IMR-90 (cell line): ENCODE results near the gene SGSM2. TPM values are rescaled to one million over a fixed set of nuclear protein-coding genes. Genes with fewer than 3 reads are reported as not detected.

Experiments used
- ATAC-seq: fragments of 200-7000 bp; cut with Tn5 transposase; 2 replicates; pipeline ENCODE4 v1.9.1; 2020; ENCODE audit warnings: low read depth, mild to moderate bottlenecking, moderate library complexity
- BruUV-seq: library from RNA; stranded (reverse); fragments of 400-500 nt; replicated peaks from 2 replicates; lab custom pipeline; 2021; lab: Mats Ljungman, UMichigan
- CTCF ChIA-PET: fragments of 300-600 bp; formaldehyde crosslinking; extraction: SDS; loops from one replicate; lab custom pipeline; 2021; ENCODE audit warnings: antibody characterized with exemption; lab: Yijun Ruan, JAX
- POLR2A ChIA-PET: fragments of 300-600 bp; sonication (Branson Sonifier 250); formaldehyde crosslinking; loops from one replicate; lab custom pipeline; 2022; ENCODE audit warnings: antibody characterized with exemption; ENCODE audit not compliant: unreplicated experiment; lab: Charles Lee
- DNase-seq: peaks from one replicate; pipeline ENCODE4 v3.0.0; 2013
- H2AFZ ChIP-seq: replicated peaks from 2 replicates; pipeline ENCODE3; 2013; ENCODE audit warnings: low read length, mild to moderate bottlenecking; ENCODE audit not compliant: poor library complexity
- H2AK5ac ChIP-seq: 2 replicates; pipeline ENCODE4 v1.6.1; 2013; ENCODE audit warnings: low read depth, low read length, inconsistent platforms
- H2AK9ac ChIP-seq: replicated peaks from 2 replicates; pipeline ENCODE3; 2013; ENCODE audit warnings: mild to moderate bottlenecking, low read depth, low read length, moderate library complexity; ENCODE audit not compliant: poor library complexity
- H2BK120ac ChIP-seq: 2 replicates; pipeline ENCODE4 v1.6.1; 2013; ENCODE audit warnings: low read depth, low read length, inconsistent platforms
- H2BK15ac ChIP-seq: 3 replicates; pipeline ENCODE4 v1.6.1; 2013; ENCODE audit warnings: low read depth, low read length, inconsistent platforms
- H2BK20ac ChIP-seq: 2 replicates; pipeline ENCODE4 v1.6.1; 2013; ENCODE audit warnings: low read depth, mild to moderate bottlenecking, inconsistent platforms, low read length, moderate library complexity
- H2BK5ac ChIP-seq: 2 replicates; pipeline ENCODE4 v1.6.1; 2013; ENCODE audit warnings: mild to moderate bottlenecking, low read depth, low read length, inconsistent platforms; ENCODE audit not compliant: poor library complexity, severe bottlenecking
- H3K14ac ChIP-seq: replicated peaks from 2 replicates; pipeline ENCODE4 v1.6.1; 2013; ENCODE audit warnings: low read depth, low read length, inconsistent platforms
- H3K18ac ChIP-seq: 2 replicates; pipeline ENCODE4 v1.6.1; 2013; ENCODE audit warnings: low read depth, low read length, control low read depth
- H3K23ac ChIP-seq: 2 replicates; pipeline ENCODE4 v1.6.1; 2013; ENCODE audit warnings: low read depth, low read length, inconsistent platforms
- H3K27ac ChIP-seq: 2 replicates; pipeline ENCODE4 v1.5.1; 2013; ENCODE audit warnings: mild to moderate bottlenecking, control low read depth, low read length; ENCODE audit not compliant: insufficient read depth
- H3K27me3 ChIP-seq: 2 replicates; pipeline ENCODE4 v1.6.1; 2013; ENCODE audit warnings: low read length; ENCODE audit not compliant: control insufficient read depth, insufficient read depth
- H3K36me3 ChIP-seq: 2 replicates; pipeline ENCODE4 v1.6.1; 2013; ENCODE audit warnings: low read length, mixed read lengths; ENCODE audit not compliant: control insufficient read depth, insufficient read depth
- H3K4ac ChIP-seq: 2 replicates; pipeline ENCODE4 v1.6.1; 2013; ENCODE audit warnings: low read depth, low read length, inconsistent platforms
- H3K4me1 ChIP-seq: 2 replicates; pipeline ENCODE4 v1.6.1; 2013; ENCODE audit warnings: low read length, mixed read lengths; ENCODE audit not compliant: control insufficient read depth, insufficient read depth
- H3K4me2 ChIP-seq: 2 replicates; pipeline ENCODE4 v1.6.1; 2013; ENCODE audit warnings: low read depth, mild to moderate bottlenecking, control low read depth, low read length, moderate library complexity
- H3K4me3 ChIP-seq: 2 replicates; pipeline ENCODE4 v1.5.1; 2013; ENCODE audit warnings: low read depth, mild to moderate bottlenecking, control low read depth, low read length, moderate library complexity; ENCODE audit not compliant: insufficient read depth
- H3K56ac ChIP-seq: 2 replicates; pipeline ENCODE4 v1.6.1; 2013; ENCODE audit warnings: low read length, inconsistent platforms; ENCODE audit not compliant: insufficient read depth; ENCODE audit errors: extremely low read depth
- H3K79me1 ChIP-seq, 2 experiments: 2 replicates each; pipeline ENCODE4 v1.6.1; 2013; ENCODE audit warnings: low read length in 2 of 2, inconsistent platforms in 1 of 2, low read depth in 1 of 2
- H3K9ac ChIP-seq: 2 replicates; pipeline ENCODE4 v1.6.1; 2013; ENCODE audit warnings: low read depth, low read length, control low read depth
- H3K9me1 ChIP-seq: 2 replicates; pipeline ENCODE4 v1.6.1; 2013; ENCODE audit warnings: low read length, inconsistent platforms; ENCODE audit not compliant: insufficient read depth
- H3K9me3 ChIP-seq: 2 replicates; pipeline ENCODE4 v1.6.1; 2013; ENCODE audit warnings: low read length; ENCODE audit not compliant: control insufficient read depth, insufficient read depth
- H4K20me1 ChIP-seq: 2 replicates; pipeline ENCODE4 v1.6.1; 2013; ENCODE audit warnings: low read length, inconsistent platforms; ENCODE audit not compliant: insufficient read depth
- H4K5ac ChIP-seq: 2 replicates; pipeline ENCODE4 v1.6.1; 2013; ENCODE audit warnings: mild to moderate bottlenecking, low read depth, low read length, control low read depth
- H4K8ac ChIP-seq, 2 experiments: 2 replicates each; pipeline ENCODE4 v1.6.1; 2013; ENCODE audit warnings: low read depth in 2 of 2, low read length in 2 of 2, control low read depth in 1 of 2, inconsistent platforms in 1 of 2
- H4K91ac ChIP-seq: 2 replicates; pipeline ENCODE4 v1.6.1; 2013; ENCODE audit warnings: low read depth, low read length, inconsistent platforms; ENCODE audit not compliant: insufficient read depth
- FOS ChIP-seq: fragments of 150-350 bp; IDR thresholded peaks from 2 replicates; pipeline ENCODE4 v1.6.1; 2016; ENCODE audit warnings: low read depth, low read length
- RAD21 ChIP-seq: IDR thresholded peaks from 2 replicates; pipeline ENCODE4 v1.6.1; 2012; ENCODE audit warnings: low read length, improper control_type of control experiment
- RFX5 ChIP-seq: IDR thresholded peaks from 2 replicates; pipeline ENCODE4 v1.8.0; 2012; ENCODE audit warnings: low read depth, mild to moderate bottlenecking, low read length, moderate library complexity
- SMC3 ChIP-seq: fragments of 150-350 bp; IDR thresholded peaks from 2 replicates; pipeline ENCODE4 v1.6.1; 2016; ENCODE audit warnings: low read depth, mild to moderate bottlenecking, antibody characterized with exemption, low read length, moderate library complexity
- USF2 ChIP-seq: fragments of 150-350 bp; IDR thresholded peaks from 2 replicates; pipeline ENCODE4 v1.6.1; 2017; ENCODE audit warnings: mild to moderate bottlenecking, antibody characterized with exemption, low read length, low read depth
- WGBS, 2 experiments: methylation state at CpG; one replicate each; pipeline versions ENCODE4 v1.1.5 to v1.1.7; 2013; ENCODE audit warnings: missing lambda C conversion rate in 2 of 2; ENCODE audit not compliant: insufficient read length in 1 of 2; ENCODE audit errors: extremely low coverage in 2 of 2; 5-methylcytosine and 5-hydroxymethylcytosine counted together
- dilution Hi-C: fragments of 300-500 bp; cut with HindIII; formaldehyde crosslinking; loops from one replicate; pipeline ENCODE4 v1.14.3; 2018; ENCODE audit warnings: low sequenced_read_pairs; ENCODE audit not compliant: unreplicated experiment
- in situ Hi-C: fragments of 300-500 bp; cut with MboI; formaldehyde crosslinking; loops from 3 replicates; pipeline ENCODE4 v1.14.3; 2019; ENCODE audit warnings: low sequenced_read_pairs, inconsistent platforms, mixed read lengths
- intact Hi-C: fragments of 100-400 bp; cut with micrococcal nuclease; formaldehyde crosslinking; loops from 2 replicates; pipeline ENCODE4 v1.10.0; 2022
- polyA plus RNA-seq, 3 experiments: library from polyadenylated mRNA; depleted of rRNA; stranded (reverse); fragments of >200 nt; gene quantifications; 2 replicates each; pipeline ENCODE4 v1.2.3, GENCODE V29; 2012; ENCODE audit warnings: low replicate concordance in 1 of 3
- total RNA-seq: library from RNA; depleted of rRNA; stranded (reverse); fragments of >200 nt; gene quantifications from 2 replicates; pipeline ENCODE4 v1.2.3, GENCODE V29; 2012
- TF ChIP-seq, protein P1 (sequence below): fragments of 150-350 bp; IDR thresholded peaks from 2 replicates; pipeline ENCODE4 v1.6.1; 2016; ENCODE audit warnings: low read depth, mild to moderate bottlenecking, low read length, moderate library complexity, borderline replicate concordance

Gene SGSM2
- total and polyA plus RNA-seq, 2 of the 4 experiments (the other 2 are of a cell fraction) = 13.6 to 81.2 TPM

- ATAC-seq (no peak), DNase-seq (no peak)
- ChIA-PET CTCF (no interaction called here), POLR2A (no interaction called here)
- 100% methylated on average over 4 of the region's 14 CpGs; no CpG with 5 or more reads in 1 of the 2 experiments for WGBS, 2 experiments
- BruUV-seq = no TSS peak
- peaks cover 7% of the 10 kb centered on the region for H3K4me1 ChIP-seq
- H4K5ac ChIP-seq = no peak overlapping the region
- H3K79me1 ChIP-seq = peaks cover 0 to 12% of the 10 kb centered on the region in 2 experiments; a peak in 2 of 4 replicates
- no peak overlapping the region for H2AK5ac ChIP-seq
- H3K9me3 ChIP-seq = no peaks in the 10 kb centered on the region
- TF ChIP-seq SMC3 (no peak), RAD21 (no peak), USF2 (no peak), FOS (no peak), RFX5 (no peak)
- TF ChIP-seq, protein P1, sequence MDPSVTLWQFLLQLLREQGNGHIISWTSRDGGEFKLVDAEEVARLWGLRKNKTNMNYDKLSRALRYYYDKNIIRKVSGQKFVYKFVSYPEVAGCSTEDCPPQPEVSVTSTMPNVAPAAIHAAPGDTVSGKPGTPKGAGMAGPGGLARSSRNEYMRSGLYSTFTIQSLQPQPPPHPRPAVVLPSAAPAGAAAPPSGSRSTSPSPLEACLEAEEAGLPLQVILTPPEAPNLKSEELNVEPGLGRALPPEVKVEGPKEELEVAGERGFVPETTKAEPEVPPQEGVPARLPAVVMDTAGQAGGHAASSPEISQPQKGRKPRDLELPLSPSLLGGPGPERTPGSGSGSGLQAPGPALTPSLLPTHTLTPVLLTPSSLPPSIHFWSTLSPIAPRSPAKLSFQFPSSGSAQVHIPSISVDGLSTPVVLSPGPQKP = no peak
- no peak overlapping the region for H2BK120ac ChIP-seq
- H3K18ac ChIP-seq = no peak overlapping the region
- intact Hi-C loops (no loop called here), in situ Hi-C loops (no loop called here), dilution Hi-C loops (no loop called here)
- H3K4ac ChIP-seq = no peak overlapping the region
- H4K91ac ChIP-seq = no peak overlapping the region
- H3K9ac ChIP-seq = no peak overlapping the region
- H3K23ac ChIP-seq = no peak overlapping the region
- H3K56ac ChIP-seq = no peak overlapping the region
- no peaks in the 10 kb centered on the region for H3K27me3 ChIP-seq
- no peak overlapping the region for H2BK5ac ChIP-seq
- H3K14ac ChIP-seq = no peak overlapping the region
- no peak overlapping the region for H2AK9ac ChIP-seq
- H2BK15ac ChIP-seq = no peak overlapping the region
- H3K9me1 ChIP-seq = peaks cover 20% of the 10 kb centered on the region
- no peak overlapping the region for H4K8ac ChIP-seq
- no peak overlapping the region for H3K4me2 ChIP-seq
- no peak overlapping the region for H2BK20ac ChIP-seq
- peaks cover 44% of the 10 kb centered on the region for H3K36me3 ChIP-seq
- H3K27ac ChIP-seq = no peak overlapping the region
- no peak overlapping the region for H2AFZ ChIP-seq
- H3K4me3 ChIP-seq = no peak overlapping the region
- H4K20me1 ChIP-seq = peaks cover 27% of the 10 kb centered on the region
Observed at GRCh38 chr17:2362881-2363280, 25.6 kb downstream of the SGSM2 start.
